Fibroblast of villous mesenchyme (primary cell): ENCODE results near the gene COTL1. TPM values are rescaled to one million over a fixed set of nuclear protein-coding genes. Genes with fewer than 3 reads are reported as not detected.
"Not testable (repeated sequence)": the region's sequence is repeated elsewhere in the genome, so short reads cannot be mapped to it uniquely, and the experiment has no call there.

ENCODE experiments used
- DNase-seq: peaks from one replicate; pipeline ENCODE4 v3.0.0-alpha.2; 2010; ENCODE audit warnings: low read depth
- H3K4me3 ChIP-seq: 2 replicates; pipeline ENCODE4 v1.5.1; 2011; ENCODE audit warnings: low read depth, mild to moderate bottlenecking, low read length
- total RNA-seq: library from RNA; depleted of rRNA; stranded (reverse); fragments of >200 nt; gene quantifications from 2 replicates; pipeline ENCODE4 v1.2.3, GENCODE V29; 2012
- TF ChIP-seq, protein P1 (sequence below): IDR thresholded peaks from 2 replicates; pipeline ENCODE4 v1.5.1; 2012; ENCODE audit warnings: low read depth, mild to moderate bottlenecking, low read length; ENCODE audit not compliant: insufficient read depth

Gene COTL1
- total RNA-seq, 1 donor, result 265 TPM

DNA sequence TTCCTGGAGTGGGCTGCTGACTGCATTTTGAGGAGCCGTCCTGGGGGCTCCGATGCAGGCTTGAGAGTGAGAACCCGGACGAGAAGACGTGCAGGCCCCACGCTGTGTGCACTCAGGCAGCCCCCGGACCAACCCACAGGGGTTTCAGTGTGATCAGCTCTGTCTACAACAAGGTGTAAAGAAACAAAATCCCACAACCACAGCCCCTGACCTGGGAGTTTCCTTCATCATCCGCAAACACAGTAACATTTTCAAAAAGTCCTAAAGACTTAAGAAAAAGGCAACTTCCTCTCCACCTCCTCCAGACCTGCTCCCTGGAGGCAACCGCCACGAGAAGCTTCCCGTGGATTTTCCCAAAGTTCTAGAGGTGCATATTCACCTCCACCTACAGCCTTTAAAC is 98.0 kb downstream of the COTL1 start:
- no peak overlapping the region for H3K4me3 ChIP-seq
- TF ChIP-seq, protein P1, sequence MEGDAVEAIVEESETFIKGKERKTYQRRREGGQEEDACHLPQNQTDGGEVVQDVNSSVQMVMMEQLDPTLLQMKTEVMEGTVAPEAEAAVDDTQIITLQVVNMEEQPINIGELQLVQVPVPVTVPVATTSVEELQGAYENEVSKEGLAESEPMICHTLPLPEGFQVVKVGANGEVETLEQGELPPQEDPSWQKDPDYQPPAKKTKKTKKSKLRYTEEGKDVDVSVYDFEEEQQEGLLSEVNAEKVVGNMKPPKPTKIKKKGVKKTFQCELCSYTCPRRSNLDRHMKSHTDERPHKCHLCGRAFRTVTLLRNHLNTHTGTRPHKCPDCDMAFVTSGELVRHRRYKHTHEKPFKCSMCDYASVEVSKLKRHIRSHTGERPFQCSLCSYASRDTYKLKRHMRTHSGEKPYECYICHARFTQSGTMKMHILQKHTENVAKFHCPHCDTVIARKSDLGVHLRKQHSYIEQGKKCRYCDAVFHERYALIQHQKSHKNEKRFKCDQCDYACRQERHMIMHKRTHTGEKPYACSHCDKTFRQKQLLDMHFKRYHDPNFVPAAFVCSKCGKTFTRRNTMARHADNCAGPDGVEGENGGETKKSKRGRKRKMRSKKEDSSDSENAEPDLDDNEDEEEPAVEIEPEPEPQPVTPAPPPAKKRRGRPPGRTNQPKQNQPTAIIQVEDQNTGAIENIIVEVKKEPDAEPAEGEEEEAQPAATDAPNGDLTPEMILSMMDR, result no peak
- DNase-seq, result no peak

- TF ChIP-seq, protein P1, result no peak
- DNase-seq, result no peak
Measured at GRCh38 chr16:84518804-84519341, 99.0 kb downstream of the COTL1 start.

GRCh38 chr16:84518220-84518619 is 99.7 kb downstream of the COTL1 start:
- DNase-seq, result peak; percentile 30
- H3K4me3 ChIP-seq, result not testable (repeated sequence)

More at GRCh38 chr16:84518804-84519341, 99.0 kb downstream of the COTL1 start:
- H3K4me3 ChIP-seq, result no peak overlapping the region

DNA sequence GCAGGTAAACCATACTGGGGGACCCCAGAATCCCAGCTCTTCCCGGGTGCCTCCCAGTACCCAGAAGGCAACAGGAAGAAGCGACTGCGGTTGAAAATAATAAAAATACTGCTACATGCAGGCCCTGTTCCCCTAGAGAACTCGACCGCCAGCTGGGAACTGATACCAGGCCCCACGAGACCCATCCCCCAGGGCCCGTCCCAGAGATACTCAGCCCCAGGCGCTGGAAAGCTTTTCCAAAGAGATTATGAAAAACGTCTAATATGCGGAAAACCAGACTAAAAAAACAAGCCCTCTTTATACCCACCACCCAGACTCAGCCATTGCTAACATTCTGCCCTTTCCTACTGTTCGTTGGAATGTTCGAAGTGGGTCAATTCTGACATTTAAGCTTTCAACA is 100.5 kb downstream of the COTL1 start:
- TF ChIP-seq, protein P1, result no peak
- no peak for DNase-seq
- no peak overlapping the region for H3K4me3 ChIP-seq

Other genes with a start within 250 kb of the COTL1 start
- gene ATP2C2, start 249.5 kb downstream of the COTL1 start, total RNA-seq, result not detected in 2 replicates
- 23.5 and 27.2 TPM in 2 replicates for gene MEAK7, start 113.4 kb downstream of the COTL1 start, total RNA-seq
- gene KLHL36, start 30.4 kb upstream of the COTL1 start, total RNA-seq, result 66.7 and 71.7 TPM in 2 replicates
- 53.1 and 65.2 TPM in 2 replicates for gene USP10, start 81.9 kb upstream of the COTL1 start, total RNA-seq
- gene CRISPLD2, start 201.9 kb upstream of the COTL1 start, total RNA-seq, result 44.0 and 87.3 TPM in 2 replicates